ENCODE measurements around the gene KRT8.
A peak's percentile ranks its signal among the peaks of the same experiment; 100 is the strongest.

KRT8 gene

DNA sequence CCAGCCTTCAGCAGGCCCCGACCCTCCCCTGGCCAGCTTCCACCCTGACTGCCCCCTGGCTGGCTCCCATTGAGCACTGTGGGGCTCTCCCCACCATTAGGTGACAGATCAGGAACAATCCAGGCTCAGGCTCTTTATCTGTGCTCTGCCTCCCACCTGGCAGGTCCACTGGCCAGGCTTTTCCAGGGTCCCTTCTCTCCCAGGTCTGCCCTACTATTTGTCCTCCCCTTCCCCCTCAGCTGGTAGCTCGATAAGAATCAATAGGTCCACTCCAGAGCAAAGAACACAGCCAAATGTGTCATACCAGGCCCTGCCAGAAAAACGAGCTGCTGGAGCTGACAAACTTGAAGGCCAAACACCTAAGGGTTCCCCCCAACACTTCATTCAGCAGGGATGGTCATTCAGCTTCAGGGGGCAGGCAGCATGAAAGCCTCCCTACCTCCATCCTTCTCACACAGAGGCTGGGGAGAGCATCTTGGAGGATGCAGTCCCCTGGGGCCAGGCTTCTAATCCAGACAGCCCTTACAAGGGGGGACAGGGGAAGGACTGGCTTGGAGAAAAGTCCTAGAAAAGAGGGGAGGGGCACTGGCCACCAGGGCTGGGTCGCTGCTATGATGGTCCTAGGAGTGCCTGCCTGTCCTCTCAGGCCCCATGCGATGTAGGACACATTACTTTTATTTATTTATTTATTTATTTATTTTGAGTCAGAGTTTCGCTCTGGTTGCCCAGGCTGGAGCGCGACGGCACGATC lies 42.1 kb upstream of the KRT8 start:
- TF ChIP-seq Cebpa-rat (IDR thresholded peaks at IDR 0.05): no peak
- Histone ChIP-seq H3K9ac (no peak overlapping the region), H3K36me3 (no peaks in the 10 kb centered on the region), H3K27ac (no peak overlapping the region), H3K4me3 (no peak overlapping the region), H3K27me3 (peaks cover 17% of the 10 kb centered on the region), H4K20me1 (no peaks in the 10 kb centered on the region), H3K4me1 (no peaks in the 10 kb centered on the region), H3K9me3 (no peaks in the 10 kb centered on the region), H3K4me2 (no peak overlapping the region)

DNA sequence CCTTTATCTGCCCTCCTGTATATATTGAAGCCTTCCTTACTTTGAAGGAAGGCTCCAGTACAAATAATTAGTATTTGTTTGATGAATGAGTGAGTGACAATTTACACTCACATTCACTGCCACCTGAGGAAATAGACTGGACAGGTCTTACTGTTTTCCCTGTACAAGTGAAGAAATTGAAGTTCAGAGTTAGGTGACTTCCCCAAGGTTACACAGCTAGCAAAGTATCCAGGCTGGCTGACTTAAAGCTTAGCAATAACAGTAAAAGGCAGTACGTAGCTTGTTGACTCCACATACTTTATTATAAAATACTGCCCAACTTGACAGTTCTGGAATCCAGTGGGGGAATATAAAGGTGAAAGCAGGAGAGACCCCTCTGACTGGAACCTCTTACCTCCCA lies 41.5 kb upstream of the KRT8 start:
- Histone ChIP-seq H3K4me1 (no peaks in the 10 kb centered on the region), H3K27ac (no peak overlapping the region), H3K4me3 (no peak overlapping the region), H4K20me1 (no peaks in the 10 kb centered on the region), H3K9me3 (no peaks in the 10 kb centered on the region), H3K9ac (no peak overlapping the region), H3K4me2 (no peak overlapping the region), H3K27me3 (peaks cover 17% of the 10 kb centered on the region), H3K36me3 (no peaks in the 10 kb centered on the region)
- no peak for TF ChIP-seq Cebpa-rat (IDR thresholded peaks at IDR 0.05)

DNA sequence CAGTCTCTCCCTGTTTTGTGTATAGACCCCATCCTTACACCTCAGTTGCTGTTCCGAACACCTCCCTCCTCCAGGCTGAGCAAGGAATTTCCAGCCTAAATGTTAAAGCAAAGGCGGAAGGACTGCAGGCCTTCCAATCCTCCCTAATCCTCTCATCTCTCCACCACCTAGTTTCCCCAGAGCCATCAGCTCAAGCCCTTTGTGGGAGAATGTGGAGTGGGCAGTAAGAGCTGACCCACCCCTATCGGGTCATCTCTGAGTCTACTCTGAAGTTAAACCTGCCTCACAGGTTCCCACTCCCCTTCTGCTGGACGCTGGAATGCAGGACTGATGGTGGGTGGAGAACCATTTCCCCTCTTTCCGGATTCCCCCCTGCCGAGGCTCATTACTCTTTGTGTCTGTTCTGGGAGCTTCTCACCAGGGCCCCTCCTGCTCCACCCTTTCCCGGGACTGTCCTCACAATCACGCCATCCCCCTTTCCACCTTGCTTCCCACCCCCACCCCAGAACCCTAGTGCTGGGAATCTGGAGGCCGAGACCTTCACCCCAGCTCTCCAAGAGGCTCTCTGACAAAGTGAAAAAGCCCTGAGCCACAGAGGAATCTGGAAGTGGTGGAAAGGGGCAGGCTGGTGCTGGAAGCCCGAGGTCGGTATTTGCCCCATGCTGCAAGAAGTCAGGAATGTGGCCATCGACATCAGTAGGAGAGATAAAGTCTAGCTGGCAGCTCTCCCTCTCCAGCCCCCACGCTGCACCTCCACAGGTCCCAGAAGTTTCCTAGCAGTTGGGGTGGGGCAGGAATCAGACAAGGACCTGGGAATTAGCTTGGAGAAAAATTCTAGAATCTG lies 40.7 kb upstream of the KRT8 start:
- Histone ChIP-seq H3K27ac (no peak overlapping the region), H3K27me3 (peaks cover 17% of the 10 kb centered on the region), H3K9ac (no peak overlapping the region), H3K4me3 (no peak overlapping the region), H3K4me2 (no peak overlapping the region), H3K36me3 (no peaks in the 10 kb centered on the region), H3K4me1 (no peaks in the 10 kb centered on the region), H4K20me1 (no peaks in the 10 kb centered on the region), H3K9me3 (no peaks in the 10 kb centered on the region)
- no peak for TF ChIP-seq Cebpa-rat (IDR thresholded peaks at IDR 0.05)

DNA sequence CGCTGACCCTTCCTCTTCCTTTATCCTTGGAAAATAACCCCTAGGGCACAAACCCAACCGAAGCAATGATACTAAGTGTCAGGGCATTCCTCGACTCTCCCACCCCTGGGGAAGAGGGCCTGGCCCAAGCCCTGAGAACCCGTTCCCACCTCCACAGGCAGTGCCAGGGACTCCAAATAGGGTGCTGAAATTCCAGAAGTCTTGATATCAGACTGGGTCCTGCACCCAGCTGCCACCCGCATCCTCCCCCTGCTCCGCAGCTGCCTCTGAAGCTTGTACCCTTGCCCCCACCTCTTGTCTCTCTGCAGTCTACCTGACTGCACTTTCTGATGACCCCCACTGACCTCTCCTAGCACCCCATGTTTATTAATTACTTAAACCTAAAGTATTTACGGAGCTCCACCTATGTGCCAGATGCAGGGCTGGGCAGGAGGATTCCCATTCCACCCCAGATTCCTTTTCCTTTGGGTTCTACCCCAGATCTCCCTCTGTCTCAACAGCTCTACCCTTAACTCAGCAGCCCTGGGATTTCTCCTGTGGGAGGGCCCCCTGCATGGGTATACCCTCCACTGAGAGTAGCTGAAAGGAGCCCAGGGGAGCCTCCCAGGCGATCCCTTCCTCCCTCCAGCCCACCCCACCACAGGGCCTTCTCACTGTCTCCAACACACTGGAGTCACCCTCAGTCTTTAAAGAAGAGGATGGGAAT lies 40.0 kb upstream of the KRT8 start:
- H3K9me3 ChIP-seq: peaks cover 7% of the 10 kb centered on the region
- no peak overlapping the region for H3K4me2 ChIP-seq
- H3K4me3 ChIP-seq: no peak overlapping the region
- H3K36me3 ChIP-seq: no peaks in the 10 kb centered on the region
- no peak overlapping the region for H3K27ac ChIP-seq
- no peaks in the 10 kb centered on the region for H4K20me1 ChIP-seq
- no peaks in the 10 kb centered on the region for H3K4me1 ChIP-seq
- H3K27me3 ChIP-seq: peaks cover 15% of the 10 kb centered on the region
- no peak for TF ChIP-seq Cebpa-rat (IDR thresholded peaks at IDR 0.05)
- no peak overlapping the region for H3K9ac ChIP-seq

DNA sequence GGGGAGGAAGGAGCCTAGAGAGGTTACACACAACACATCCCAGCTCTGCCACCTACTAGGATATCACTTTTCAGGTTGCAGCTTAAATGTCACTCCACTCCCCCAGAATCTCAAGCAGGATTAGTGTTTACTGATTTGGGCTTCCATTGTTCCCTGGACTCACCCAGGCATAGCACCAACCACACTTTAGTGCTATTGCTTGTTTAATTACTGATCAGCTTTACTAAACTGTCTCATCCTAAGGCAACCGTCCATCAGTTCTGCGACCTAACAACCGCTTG lies 38.0 kb upstream of the KRT8 start:
- no peaks in the 10 kb centered on the region for H4K20me1 ChIP-seq
- H3K9ac ChIP-seq: no peak overlapping the region
- no peaks in the 10 kb centered on the region for H3K36me3 ChIP-seq
- no peaks in the 10 kb centered on the region for H3K27me3 ChIP-seq
- H3K27ac ChIP-seq: no peak overlapping the region
- H3K9me3 ChIP-seq: peaks cover 10% of the 10 kb centered on the region
- no peak for TF ChIP-seq Cebpa-rat (IDR thresholded peaks at IDR 0.05)
- H3K4me2 ChIP-seq: no peak overlapping the region
- H3K4me1 ChIP-seq: no peaks in the 10 kb centered on the region
- no peak overlapping the region for H3K4me3 ChIP-seq

- peaks cover 10% of the 10 kb centered on the region for H3K9me3 ChIP-seq
- TF ChIP-seq Cebpa-rat (IDR thresholded peaks at IDR 0.05): no peak
- no peak overlapping the region for H3K4me2 ChIP-seq
- H3K27ac ChIP-seq: no peak overlapping the region
- no peak overlapping the region for H3K9ac ChIP-seq
- no peaks in the 10 kb centered on the region for H3K4me1 ChIP-seq
- no peaks in the 10 kb centered on the region for H4K20me1 ChIP-seq
- no peak overlapping the region for H3K4me3 ChIP-seq
- no peaks in the 10 kb centered on the region for H3K36me3 ChIP-seq
- no peaks in the 10 kb centered on the region for H3K27me3 ChIP-seq
Measured at GRCh38 chr12:52942066-52942900, 37.4 kb upstream of the KRT8 start.

- Histone ChIP-seq H3K9me3 (no peaks in the 10 kb centered on the region), H3K27ac (no peak overlapping the region), H3K27me3 (no peaks in the 10 kb centered on the region), H3K4me2 (no peak overlapping the region), H3K36me3 (no peaks in the 10 kb centered on the region), H3K9ac (no peak overlapping the region), H3K4me1 (peaks cover 7% of the 10 kb centered on the region), H4K20me1 (no peaks in the 10 kb centered on the region), H3K4me3 (no peak overlapping the region)
- TF ChIP-seq Cebpa-rat (IDR thresholded peaks at IDR 0.05): no peak
Measured at GRCh38 chr12:52929538-52929937, 24.7 kb upstream of the KRT8 start.

DNA sequence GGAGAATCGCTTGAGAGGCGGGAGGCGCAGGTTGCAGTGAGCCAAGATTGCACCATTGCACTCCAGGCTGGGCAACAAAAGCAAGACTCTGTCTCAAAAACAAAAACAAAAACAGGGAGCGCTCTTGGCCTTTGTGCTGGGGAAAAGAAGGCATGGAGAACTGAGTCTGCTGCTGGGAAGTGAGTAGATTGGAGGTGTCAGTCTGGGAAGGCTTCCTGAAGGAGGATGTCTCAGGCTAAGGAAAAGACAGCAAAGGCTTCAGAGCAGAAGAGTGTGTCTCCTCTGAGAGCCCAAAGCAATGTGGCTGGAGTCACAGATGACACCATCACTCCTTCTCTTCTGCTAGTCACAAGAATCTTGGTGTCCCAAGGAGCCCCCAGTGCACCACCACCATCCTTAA lies 23.1 kb upstream of the KRT8 start:
- H4K20me1 ChIP-seq: no peaks in the 10 kb centered on the region
- H3K9ac ChIP-seq: no peak overlapping the region
- no peak for TF ChIP-seq Cebpa-rat (IDR thresholded peaks at IDR 0.05)
- H3K36me3 ChIP-seq: no peaks in the 10 kb centered on the region
- no peaks in the 10 kb centered on the region for H3K9me3 ChIP-seq
- no peaks in the 10 kb centered on the region for H3K27me3 ChIP-seq
- no peak overlapping the region for H3K27ac ChIP-seq
- H3K4me1 ChIP-seq: peaks cover 7% of the 10 kb centered on the region
- H3K4me3 ChIP-seq: no peak overlapping the region
- H3K4me2 ChIP-seq: no peak overlapping the region

- Histone ChIP-seq H3K9ac (no peak overlapping the region), H3K36me3 (no peaks in the 10 kb centered on the region), H3K4me1 (peaks cover 7% of the 10 kb centered on the region), H4K20me1 (no peaks in the 10 kb centered on the region), H3K27ac (no peak overlapping the region), H3K4me2 (peak overlapping the region; percentile 35; the same call in 1 of the 2 replicates), H3K27me3 (no peaks in the 10 kb centered on the region), H3K9me3 (no peaks in the 10 kb centered on the region), H3K4me3 (no peak overlapping the region)
- TF ChIP-seq Cebpa-rat (IDR thresholded peaks at IDR 0.05): no peak
Measured at GRCh38 chr12:52926596-52927234, 21.8 kb upstream of the KRT8 start.

Measured in BLaER1 (cell line).